ENCODE measurements around the gene RFX1.

The RFX1 gene

DNA sequence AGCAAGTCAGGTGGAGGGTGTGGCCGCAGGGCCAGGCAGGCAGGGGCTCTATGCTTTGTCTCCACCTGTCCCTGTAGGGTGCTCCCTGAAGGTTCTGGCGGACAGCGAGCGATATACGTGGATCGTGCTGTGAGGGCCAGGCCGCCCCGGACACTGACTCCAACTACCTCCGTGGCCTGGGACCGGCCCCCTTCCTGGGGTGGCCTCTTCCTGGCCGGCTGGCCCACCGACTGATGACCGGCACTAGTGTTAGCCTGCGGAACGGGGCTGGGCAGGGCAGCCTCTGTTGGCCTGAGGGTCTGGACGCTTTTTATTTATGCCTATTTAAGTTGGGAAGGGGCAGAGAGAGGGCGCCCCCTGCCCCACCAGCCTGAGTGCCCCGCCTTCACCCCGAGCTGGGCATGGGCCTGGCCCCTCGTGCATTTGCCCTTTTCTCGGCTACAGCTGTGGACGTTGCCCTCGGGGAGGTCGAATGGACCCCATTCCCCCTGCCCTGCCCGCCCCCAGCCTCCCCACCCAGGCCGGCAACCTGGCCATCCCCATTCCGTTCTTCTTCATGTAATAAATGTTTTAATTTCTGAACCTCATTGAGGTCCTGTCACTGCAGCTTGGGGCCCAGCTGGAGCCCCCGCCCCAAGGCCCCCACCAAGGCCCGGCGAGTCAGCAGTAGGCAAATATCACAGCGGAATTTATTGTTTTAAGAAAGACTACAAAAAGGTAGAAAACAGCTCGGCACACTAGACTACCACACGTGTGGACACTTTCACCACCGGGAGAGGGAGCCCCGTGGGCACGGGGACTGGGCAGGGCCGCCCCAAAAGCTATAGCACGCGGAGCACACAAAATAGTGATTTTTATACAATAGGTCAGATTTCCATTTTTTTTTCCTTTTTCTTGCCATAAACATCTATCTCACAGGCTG, 45.0 kb downstream of the RFX1 start:
- no peak for DNase-seq (ENCODE audit: low spot score)

DNA sequence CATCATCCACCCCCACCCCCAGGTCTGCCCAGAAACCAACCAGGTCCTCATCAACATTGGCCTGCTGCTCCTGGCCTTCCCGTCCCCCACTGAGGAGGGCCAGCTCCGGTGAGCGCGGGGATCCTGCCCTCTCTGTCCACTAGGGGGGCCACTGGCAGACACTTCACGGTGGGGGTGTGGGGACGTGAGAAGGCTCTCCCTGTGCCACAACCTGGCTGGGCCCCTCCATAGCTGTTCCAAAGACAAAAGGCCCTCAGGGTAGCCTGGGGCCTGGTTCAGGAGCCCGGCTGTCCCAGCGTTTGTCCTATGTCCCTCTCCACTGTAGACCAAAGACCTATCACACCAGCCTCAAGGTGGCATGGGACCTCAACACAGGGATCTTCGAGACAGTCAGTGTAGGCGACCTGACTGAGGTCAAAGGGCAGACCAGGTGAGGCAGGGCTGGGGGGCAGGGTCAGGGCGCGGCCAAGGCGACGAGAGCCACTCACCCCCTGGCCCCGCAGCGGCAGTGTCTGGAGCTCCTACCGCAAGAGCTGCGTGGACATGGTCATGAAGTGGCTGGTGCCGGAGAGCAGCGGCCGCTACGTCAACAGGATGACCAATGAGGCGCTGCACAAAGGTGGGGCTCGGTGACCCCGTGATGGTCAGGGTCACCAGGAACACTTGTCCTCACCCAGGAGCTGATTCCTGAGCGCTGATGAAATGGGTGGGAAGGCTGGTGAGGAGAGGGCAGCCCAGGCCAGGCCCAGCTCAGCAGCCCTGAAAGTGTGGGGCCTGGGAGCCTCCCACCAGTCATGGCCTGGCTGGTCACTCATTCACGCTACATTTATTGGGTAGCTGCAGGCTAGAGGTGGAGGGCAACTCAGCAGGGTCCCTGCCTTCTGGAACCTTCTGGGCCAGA, 45.9 kb downstream of the RFX1 start:
- DNase-seq (ENCODE audit: low spot score), result no peak

DNA sequence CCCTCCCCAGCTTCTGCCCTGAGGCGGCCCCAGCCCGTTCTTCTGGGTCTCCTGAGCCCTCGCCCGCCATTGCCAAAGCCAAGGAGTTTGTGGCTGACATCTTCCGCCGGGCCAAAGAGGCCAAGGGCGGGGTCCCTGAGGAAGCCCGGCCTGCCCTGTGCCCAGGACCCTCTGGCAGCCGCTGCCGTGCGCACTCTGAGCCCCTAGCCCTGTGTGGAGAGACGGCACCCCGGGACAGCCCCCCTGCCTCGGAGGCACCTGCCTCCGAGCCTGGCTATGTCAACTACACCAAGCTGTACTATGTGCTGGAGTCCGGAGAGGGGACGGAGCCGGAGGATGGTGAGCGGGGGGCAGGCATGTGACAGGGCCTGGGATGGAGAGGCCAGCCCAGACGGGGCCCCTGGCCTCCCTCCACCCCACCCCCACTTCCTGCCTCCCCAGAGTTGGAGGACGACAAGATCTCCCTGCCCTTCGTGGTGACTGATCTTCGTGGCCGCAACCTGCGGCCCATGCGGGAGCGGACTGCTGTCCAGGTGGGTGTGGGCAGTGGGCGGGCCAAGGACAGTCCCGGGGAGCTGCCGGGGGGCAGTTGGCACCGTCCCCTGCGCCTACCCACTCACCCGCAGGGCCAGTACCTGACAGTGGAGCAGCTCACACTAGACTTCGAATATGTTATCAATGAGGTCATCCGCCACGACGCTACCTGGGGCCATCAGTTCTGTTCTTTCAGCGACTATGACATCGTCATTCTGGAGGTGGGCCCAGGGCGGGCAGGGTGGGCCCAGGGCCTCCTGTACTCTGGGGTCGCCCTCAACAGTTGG, 46.8 kb downstream of the RFX1 start:
- no peak for DNase-seq (ENCODE audit: low spot score)

DNA sequence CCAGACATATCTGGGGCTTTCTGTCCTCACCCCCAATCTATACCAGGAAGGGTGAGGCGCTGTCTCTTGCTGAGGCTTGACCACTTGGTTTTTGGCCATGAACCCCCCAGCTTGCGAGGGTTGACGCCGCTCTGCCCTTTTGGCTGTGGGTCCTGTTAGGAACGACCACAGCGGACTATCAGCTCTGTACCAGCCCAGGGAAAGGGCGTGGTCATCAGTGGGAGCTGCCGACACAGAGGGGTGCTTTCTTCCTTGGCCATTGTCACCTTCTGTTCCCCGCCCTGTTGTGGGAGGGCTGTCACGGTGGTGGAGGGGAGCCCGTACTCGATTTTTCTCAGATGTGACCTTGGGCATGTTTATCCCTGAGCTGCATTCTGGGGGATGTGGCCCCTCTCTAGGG, 48.1 kb downstream of the RFX1 start:
- peak; percentile 65 for DNase-seq (ENCODE audit: low spot score)

DNA sequence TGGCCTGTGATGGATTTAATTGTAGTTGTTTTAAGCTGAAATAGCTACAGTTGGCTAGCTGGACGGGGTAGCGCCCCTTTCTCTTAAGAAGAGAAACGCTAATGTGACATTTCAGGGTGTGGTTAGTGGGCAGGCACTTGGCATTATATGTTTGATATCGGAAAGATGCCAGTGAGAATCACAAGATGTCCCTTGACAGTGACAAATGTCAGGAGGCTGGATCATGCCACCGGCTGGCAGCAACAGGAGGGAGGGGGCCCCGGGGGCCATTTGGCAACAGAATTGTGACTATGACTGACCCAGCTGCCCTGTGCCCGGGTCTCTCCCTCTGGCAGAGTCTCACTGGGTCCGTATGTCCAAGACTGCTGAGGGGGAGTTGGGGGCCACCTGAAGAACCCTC, 49.1 kb downstream of the RFX1 start:
- DNase-seq (ENCODE audit: low spot score), result peak; percentile 49

DNA sequence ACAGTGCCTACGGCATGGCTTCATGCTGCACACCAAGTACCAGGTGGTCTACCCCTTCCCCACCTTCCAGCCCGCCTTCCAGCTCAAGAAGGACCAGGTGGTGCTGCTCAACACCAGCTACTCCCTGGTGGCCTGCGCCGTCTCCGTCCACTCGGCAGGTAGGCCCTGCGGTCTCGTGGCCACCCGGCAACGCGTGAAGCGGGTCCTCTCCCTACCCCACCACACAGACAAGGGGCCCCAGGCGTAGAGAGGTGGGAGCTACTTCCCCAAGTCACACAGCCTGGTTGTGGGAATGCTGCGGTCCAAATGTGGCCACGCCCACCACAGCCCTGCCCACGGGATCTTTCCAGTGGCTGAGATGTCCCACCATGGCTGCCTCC, 49.8 kb downstream of the RFX1 start:
- DNase-seq (ENCODE audit: low spot score), result no peak

DNA sequence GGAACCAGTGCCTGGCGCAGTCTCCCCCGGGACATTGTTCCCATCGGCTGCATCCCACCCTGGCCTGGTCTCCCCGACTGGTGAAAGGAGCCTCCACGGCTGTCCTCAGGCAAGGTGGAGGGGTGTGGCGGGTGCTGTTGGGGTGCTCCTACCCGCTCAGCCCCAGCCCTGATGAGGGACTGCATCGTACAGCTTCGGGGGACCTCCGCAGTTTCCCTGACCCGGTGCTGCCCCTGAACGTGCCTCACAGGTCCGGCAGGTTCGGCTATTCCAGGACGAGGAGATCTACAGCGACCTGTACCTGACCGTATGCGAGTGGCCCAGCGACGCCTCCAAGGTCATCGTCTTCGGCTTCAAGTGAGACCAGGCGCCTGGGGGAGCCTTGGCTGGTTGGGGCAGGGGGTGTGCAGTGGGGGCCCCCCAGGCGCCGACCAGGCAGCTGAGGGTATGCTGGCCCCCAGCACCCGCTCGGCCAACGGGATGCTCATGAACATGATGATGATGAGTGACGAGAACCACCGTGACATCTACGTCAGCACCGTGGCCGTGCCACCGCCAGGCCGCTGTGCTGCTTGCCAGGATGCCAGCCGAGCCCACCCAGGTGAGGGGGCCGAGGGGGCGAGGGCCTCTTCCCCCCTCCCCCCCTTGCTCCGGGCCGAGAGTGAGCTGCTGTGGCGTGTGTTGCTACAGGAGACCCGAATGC, 50.3 kb downstream of the RFX1 start:
- DNase-seq (ENCODE audit: low spot score), result no peak

DNA sequence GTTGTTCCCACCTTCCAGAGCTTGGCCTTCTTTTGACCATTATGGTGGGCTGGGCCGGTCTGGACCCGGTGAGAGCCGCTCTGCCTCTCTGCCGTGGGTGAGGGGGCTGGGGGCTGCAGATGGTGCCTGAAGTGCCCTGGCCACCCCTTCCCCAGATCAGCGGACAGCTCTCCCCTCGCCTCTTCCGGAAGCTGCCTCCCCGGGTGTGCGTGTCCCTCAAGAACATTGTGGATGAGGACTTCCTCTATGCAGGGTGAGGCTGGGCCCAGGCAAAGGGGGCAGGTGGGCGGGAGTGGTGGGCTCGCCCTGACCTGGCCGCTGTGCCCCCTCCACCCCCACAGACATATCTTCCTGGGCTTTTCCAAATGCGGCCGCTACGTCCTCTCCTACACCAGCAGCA, 51.9 kb downstream of the RFX1 start:
- no peak for DNase-seq (ENCODE audit: low spot score)

DNA sequence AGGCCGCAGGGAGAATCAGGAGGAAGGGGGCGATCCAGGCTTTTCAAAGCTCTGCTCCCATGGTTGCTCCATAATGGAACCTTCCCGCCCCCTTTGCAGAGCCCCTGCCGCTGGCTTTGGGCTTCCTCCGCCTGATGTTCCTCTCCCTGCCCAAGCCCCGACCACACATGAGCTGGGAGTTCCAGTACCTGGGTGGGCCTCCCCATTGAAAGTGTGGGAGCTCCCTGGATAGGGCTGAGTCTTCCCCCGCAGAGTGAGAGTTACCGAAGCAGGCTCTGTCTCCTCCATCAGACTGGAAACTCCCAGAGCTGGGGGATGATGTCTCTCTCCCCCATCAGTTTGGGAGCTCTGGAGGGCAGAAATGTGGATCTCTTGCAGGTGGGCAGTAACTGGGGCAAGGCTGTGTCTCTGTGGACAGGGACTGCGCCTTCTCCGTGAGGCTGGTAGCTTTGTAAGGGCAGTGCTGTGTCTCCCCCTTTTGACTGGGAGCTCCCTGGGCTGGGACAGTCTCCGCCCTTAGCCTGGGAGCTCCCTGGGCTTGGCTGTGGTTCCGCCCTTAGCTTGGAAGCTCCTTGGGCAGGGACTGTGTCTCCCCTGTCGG, 53.1 kb downstream of the RFX1 start:
- DNase-seq (ENCODE audit: low spot score), result peak; percentile 67

DNA sequence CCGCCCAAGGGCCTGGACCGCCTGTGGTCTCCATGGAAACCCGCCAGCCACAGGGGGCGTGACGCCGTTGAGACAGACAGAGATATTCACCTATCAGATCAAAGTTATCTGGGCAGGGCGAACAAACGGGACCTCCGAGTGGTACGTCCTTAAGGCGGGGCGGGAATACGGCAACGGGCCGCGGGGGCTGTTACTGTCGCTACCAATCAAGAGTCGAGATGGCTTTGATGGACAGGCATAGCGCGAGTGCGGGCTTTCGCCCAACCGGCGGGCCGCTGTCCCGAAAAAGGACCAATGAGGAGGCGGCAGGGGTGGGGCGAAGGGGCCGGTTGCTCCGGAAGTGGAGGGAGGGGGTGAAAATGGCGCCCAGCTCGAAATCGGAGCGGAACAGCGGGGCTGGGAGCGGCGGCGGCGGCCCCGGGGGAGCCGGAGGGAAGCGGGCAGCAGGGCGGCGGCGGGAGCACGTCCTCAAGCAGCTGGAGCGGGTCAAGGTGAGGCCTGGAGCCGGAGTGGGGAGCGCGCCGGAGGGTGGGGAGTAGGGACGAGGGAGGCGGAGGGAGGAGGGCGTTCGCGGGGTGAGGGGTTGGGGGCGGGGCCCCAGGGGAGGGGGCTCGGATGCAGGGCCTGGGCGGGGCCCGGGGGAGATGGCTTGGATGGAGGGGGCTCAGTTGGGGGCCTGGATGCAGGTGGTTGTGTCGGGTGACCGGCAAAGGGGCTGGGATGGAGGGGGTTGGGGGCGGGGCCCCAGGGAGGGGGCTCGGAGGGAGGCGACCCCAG, 53.8 kb downstream of the RFX1 start, which contains the start of gene DCAF15:
TSS of gene DCAF15 (plus strand) at position 356 of the 777 bp plus-strand sequence. CDS start at position 360, 4 bp downstream.
- DNase-seq (ENCODE audit: low spot score), result peak; percentile 99

DNA sequence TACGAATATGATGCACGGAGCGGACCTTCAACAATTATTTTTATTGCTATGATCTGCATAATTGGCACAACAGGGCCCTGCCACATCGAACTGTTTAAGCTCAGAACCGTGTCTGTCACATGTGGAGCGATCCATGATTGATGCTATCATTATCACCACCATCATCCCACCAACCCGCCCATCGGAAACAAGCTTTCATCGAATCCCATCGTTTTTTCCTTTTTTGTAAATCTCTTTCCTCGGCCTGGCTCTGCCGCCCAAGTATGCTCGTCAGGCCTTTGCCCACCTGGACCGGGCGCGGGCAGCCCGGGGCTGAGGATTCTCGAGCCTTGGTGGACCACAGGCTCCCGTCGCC, 54.3 kb downstream of the RFX1 start:
- no peak for DNase-seq (ENCODE audit: low spot score)

DNA sequence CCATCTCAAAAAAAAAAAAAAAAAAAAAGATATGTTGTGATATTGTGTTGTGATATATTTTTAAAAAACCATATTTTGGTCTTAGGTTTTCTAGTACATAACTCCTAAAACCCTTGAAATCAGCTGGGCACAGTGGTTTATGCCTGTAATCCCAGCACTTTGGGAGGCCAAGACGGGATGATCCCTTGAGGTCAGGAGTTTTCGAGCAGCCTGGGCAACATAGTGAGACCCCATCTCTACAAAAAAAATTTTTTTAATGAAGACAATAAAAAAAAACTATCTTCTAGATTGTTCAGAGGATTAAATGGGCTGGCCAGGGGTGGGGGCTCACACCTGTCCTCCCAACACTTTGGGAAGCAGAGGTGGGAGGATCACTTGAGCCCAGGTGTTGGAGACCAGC, 55.1 kb downstream of the RFX1 start:
- DNase-seq (ENCODE audit: low spot score), result no peak

DNA sequence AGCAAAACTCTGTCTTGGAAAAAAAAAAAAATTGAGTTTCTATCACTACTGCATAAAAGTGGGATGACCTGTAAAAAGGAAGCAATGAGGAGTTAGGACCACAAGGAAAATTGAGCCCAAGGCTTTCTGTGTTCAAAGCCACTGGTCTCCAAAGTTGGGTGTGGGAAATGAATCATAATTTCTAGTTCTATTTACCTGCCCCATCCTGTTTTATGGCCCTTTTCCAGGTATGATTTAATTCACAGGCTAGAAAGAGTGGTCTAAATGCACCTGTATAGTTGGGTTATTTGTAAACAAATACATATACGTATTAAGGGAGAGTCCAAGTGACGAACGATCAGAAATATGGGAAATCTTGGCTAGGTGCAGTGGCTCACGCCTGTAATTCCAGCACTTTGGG, 59.7 kb downstream of the RFX1 start:
- no peak for DNase-seq (ENCODE audit: low spot score)

DNA sequence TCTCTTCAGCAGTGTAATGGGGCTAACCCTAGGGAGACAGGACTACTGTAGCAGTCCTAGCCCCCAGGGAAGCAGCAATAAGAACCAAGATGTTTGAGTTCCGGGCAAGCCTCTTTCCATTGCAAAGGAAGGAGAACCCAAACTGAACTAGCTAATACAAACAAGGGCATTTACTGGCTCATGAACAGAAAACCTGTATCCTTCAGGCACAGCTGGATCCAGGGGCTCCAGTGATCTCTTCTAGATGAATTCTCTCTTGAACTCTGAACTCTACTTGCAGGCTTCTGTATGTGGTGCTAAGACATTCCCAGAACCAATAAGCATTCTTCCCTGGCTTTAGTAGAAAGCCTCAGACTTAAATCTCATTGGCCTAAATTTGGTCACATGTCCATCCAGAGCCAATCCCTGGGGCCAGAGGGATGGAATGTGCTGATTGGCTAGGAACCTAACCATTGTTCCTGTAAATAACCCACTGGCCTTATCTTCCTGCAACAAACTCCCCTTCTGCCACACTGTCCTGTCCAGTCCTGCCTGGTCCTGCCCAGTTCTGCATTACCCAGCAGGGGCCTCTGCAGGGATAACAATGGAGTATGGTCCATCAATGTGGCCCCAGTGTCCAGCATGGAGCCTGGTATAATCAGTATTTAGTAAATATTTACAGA, 64.0 kb downstream of the RFX1 start:
- DNase-seq (ENCODE audit: low spot score), result no peak

DNA sequence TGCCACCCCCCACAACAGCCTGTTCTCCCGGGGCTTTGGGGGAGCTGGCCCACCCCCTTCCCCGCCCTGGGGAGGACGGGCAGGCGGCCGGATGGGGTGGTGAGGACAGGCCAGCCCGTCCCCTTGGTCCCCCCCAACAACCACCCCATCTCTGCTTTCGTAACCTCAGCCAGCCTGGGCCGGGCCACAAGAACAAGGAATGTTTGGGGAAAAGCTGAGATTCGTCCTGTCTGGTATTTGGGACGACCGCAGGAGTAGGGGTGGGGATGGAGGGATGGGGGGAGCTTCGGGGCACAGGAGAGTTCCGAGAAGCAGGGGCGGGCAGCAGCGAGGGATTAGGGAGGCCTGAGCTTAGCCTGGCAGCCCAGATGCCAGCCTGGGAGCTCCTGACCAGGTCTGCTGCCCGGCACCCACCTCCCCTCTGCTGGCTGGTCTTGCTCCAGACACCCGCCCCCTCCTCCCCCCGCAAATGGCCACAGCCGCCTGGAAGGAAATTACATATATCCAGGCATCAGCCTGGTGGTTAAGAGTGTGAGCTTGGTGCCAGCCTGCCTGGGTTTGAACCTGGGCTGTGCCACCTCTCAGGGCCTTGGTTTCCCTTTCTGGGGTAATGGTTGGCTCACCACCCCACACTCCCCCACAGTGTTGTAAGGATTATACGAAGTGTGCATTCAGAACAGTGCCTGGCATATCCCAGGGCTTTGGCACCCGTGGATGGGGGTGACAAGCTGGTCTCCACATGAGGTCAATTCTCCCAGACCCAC, 67.6 kb downstream of the RFX1 start, which contains the start of gene PODNL1:
TSS of gene PODNL1 (minus strand) at position 117 of the 764 bp plus-strand sequence. CDS start 236 bp downstream, outside the sequence.
- no peak for DNase-seq (ENCODE audit: low spot score)

DNA sequence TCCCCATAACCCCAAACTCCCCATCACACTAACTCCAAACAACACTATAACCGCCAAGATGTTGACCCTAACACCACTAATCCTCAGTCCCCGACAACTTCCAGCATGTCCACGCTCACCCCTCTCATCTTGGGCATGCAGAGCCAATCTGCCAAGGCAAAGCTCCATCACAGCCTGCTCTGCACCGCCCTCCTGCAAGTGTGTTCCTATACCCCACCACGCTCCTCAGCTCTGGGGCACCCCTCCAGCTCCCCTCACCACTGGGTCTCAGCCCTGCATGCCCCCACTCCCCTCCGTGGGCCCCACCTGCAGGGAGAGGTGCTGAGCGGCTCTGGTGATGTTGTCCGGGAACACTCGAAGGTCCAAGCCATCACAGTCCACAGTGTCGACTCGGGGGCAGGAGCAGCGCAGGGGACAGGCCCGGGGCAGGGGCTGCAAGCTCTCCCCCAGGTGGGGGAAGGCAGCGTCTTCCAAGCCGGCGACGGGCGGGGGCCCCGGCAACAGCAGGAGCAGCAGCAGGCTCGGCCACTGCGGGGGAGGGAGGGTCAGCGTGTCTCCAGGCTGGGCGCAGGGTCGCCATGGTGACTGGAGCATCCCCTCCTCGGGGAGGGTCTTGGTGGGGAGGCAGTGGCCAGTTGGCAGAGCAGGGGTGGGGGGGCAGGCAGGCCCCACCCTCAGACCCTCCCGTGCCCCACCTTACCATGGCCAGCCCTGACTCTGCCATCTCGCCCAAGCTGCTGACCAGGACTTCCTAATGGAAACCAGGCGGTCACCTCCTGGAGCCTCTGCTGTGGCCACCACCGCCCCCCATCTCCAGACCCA, 68.4 kb downstream of the RFX1 start:
- no peak for DNase-seq (ENCODE audit: low spot score)

DNA sequence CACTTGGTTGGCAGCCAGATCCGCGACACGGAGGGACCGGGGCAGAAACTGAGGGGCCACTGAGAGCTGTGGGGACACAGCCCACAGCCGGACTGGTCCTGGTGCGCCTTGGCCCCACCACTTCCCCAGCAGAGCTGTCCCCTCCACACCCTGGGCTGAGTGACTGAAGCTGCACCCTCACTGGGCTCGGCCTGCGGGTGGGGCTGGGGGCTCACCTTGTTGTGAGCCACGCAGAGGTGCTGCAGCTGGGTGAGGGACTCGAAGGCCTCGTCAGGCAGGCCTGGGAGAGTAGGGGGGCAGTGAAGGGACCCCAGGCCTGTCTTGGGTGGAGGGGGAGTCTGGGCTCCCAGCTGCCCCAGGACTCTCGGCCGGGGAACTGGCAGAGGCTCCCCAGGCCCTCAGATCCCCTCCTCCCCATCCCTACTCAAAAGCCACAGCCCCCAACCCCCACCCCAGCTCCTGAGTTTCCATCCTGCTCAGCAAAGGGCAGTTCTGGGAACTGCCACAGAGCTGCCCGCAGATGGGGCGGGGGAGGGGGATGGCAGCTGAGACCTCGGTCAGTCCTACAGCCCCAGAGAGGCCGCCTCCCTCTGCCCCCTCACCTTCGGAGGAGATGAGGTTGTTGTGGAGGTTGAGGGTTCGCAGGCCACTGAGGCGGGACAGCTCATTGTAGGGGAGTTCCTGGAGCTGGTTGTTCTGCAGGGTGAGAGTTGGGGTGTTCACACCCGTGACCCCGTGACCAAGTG, 70.2 kb downstream of the RFX1 start:
- DNase-seq (ENCODE audit: low spot score), result no peak
